Prostate gland (tissue), 2 donors: ENCODE measurements around the gene BICDL2. TPM values are rescaled to one million over a fixed set of nuclear protein-coding genes. Genes with fewer than 3 reads are reported as not detected.
A peak's percentile ranks its signal among the peaks of the same experiment; 100 is the strongest.

Source experiments
- DNase-seq: peaks from one replicate; pipeline ENCODE4 v3.0.0-alpha.2; 2019; ENCODE audit warnings: low spot score
- H3K27ac ChIP-seq, 2 donors: fragments of 200-600 bp; sonication (generic); 2 replicates each; pipeline ENCODE4 v1.5.1; 2017 to 2019
- H3K27me3 ChIP-seq: fragments of 200-600 bp; sonication (generic); replicated peaks from 2 replicates; pipeline ENCODE4 v1.5.1; 2019; ENCODE audit not compliant: insufficient read depth
- H3K36me3 ChIP-seq, 2 donors: fragments of 200-600 bp; sonication (generic); 1 replicate in 1 of 2; 2 replicates in 1 of 2; pipeline versions ENCODE4 v1.5.1 to v1.8.1; 2017 to 2019
- H3K4me1 ChIP-seq: fragments of 200-600 bp; sonication (generic); replicated peaks from 2 replicates; pipeline ENCODE4 v1.5.1; 2019
- H3K4me3 ChIP-seq, 2 donors: fragments of 200-600 bp; sonication (generic); 2 replicates each; pipeline ENCODE4 v1.5.1; 2017 to 2019
- H3K9me3 ChIP-seq: fragments of 200-600 bp; sonication (generic); 2 replicates; pipeline ENCODE4 v1.5.1; 2017
- CTCF ChIP-seq, 4 experiments: fragments of 200-600 bp in 2 of 4; fragments of 450-650 bp in 2 of 4; sonication (generic) in 2 of 4; IDR thresholded peaks; 1 replicate in 3 of 4; 2 replicates in 1 of 4; pipeline ENCODE4 v1.5.1; 2016 to 2019; ENCODE audit warnings: antibody characterized with exemption in 4 of 4, mild to moderate bottlenecking in 2 of 4, moderate library complexity in 2 of 4
- POLR2A ChIP-seq: fragments of 450-650 bp; IDR thresholded peaks from one replicate; pipeline ENCODE4 v1.6.1; 2016; ENCODE audit warnings: antibody characterized with exemption, mild to moderate bottlenecking
- POLR2AphosphoS5 ChIP-seq: sonication (generic); formaldehyde crosslinking; IDR thresholded peaks from one replicate; pipeline ENCODE4 v1.6.1; 2017; ENCODE audit warnings: antibody characterized with exemption
- WGBS: methylation state at CpG from one replicate; pipeline ENCODE4 v1.1.5; 2018; 5-methylcytosine and 5-hydroxymethylcytosine counted together
- intact Hi-C: fragments of 100-400 bp; cut with DNase I; formaldehyde crosslinking; loops from one replicate; pipeline ENCODE4 v1.14.2; 2022
- total RNA-seq, 2 donors: library from RNA; depleted of rRNA; stranded (reverse); fragments of >200 nt; gene quantifications; one replicate each; pipeline ENCODE4 v1.1.0, GENCODE V29; 2016

The BICDL2 gene
- total RNA-seq, 2 donors from 2014 or later = 54.6 to 59.6 TPM

- peaks cover 30% of the 10 kb centered on the region for H3K4me1 ChIP-seq
- no peaks in the 10 kb centered on the region for H3K9me3 ChIP-seq
- TF ChIP-seq CTCF (IDR thresholded peaks at IDR 0.05) (no peak), POLR2AphosphoS5 (no peak), POLR2A (no peak)
- intact Hi-C loops = no loop called here
- no peak overlapping the region for H3K4me3 ChIP-seq
- no peaks in the 10 kb centered on the region for H3K27me3 ChIP-seq
- H3K27ac ChIP-seq = no peak overlapping the region
- DNase-seq = no peak
- WGBS = 94% methylated on average over 8 of the region's 8 CpGs
- no peaks in the 10 kb centered on the region for H3K36me3 ChIP-seq
Measured at GRCh38 chr16:3026003-3026378, 10.8 kb downstream of the BICDL2 start.

GRCh38 chr16:3025032-3026002, 11.4 kb downstream of the BICDL2 start:
- intact Hi-C loops = no loop called here
- 95% methylated on average over 18 of the region's 18 CpGs for WGBS
- Histone ChIP-seq H3K27me3 (no peaks in the 10 kb centered on the region), H3K9me3 (no peaks in the 10 kb centered on the region), H3K27ac (no peak overlapping the region), H3K4me3 (no peak overlapping the region), H3K4me1 (peaks cover 30% of the 10 kb centered on the region), H3K36me3 (no peaks in the 10 kb centered on the region)
- DNase-seq = no peak
- TF ChIP-seq CTCF (IDR thresholded peaks at IDR 0.05) (no peak), POLR2AphosphoS5 (no peak), POLR2A (no peak)

- intact Hi-C loops = no loop called here
- WGBS = under 1% methylated on average over 69 of the region's 69 CpGs
Measured at GRCh38 chr16:3023669-3024478, 12.9 kb downstream of the BICDL2 start, which contains the start of the genes HCFC1R1 and THOC6. Gene HCFC1R1 (minus strand): TSS chr16:3023942. CDS start chr16:3023941, 1 bp downstream. Gene THOC6 (plus strand): TSS chr16:3024035. CDS start chr16:3024327, 292 bp downstream.

DNA sequence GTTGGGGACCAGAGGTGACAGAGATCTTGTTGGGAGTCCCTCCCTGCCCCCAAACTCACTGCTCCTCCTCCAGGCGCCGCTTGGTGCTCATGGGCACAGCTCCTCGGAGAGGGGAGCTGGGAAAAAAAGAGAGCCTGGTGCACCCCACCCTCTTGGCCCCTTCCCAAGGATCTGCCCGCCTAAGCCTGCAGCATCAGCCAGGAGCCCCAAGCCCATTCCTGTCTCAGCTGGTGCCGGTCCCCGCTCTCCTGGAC, 13.4 kb downstream of the BICDL2 start:
- Histone ChIP-seq H3K9me3 (no peaks in the 10 kb centered on the region), H3K36me3 (no peaks in the 10 kb centered on the region), H3K27me3 (no peaks in the 10 kb centered on the region), H3K4me1 (peaks cover 27% of the 10 kb centered on the region), H3K27ac (peak overlapping the region; percentile 89 to 94), H3K4me3 (peak overlapping the region; percentile 38 to 63)
- TF ChIP-seq POLR2A (no peak), POLR2AphosphoS5 (no peak), CTCF (IDR thresholded peaks at IDR 0.05) (no peak)
- no peak for DNase-seq
- WGBS = 0% methylated on average over 6 of the region's 6 CpGs
- intact Hi-C loops = no loop called here

More at GRCh38 chr16:3023669-3024478, 12.9 kb downstream of the BICDL2 start, which contains the start of the genes HCFC1R1 and THOC6:
- TF ChIP-seq CTCF (IDR thresholded peaks at IDR 0.05) = peak in 1 of 4 experiments; percentile 30
- TF ChIP-seq POLR2A = peak; percentile 64
- peak; percentile 96 for TF ChIP-seq POLR2AphosphoS5
- Histone ChIP-seq H3K27ac (peak within 1 kb of the TSS; percentile 89 to 94), H3K9me3 (no peaks in the 10 kb centered on the region), H3K4me3 (peak within 1 kb of the TSS; percentile 38 to 63), H3K27me3 (no peaks in the 10 kb centered on the region), H3K4me1 (peaks cover 30% of the 10 kb centered on the region), H3K36me3 (no peaks in the 10 kb centered on the region)
- DNase-seq = peak; percentile 97
